H1 (cell line): Measurements from ENCODE around the gene LMBR1. TPM values are rescaled to one million over a fixed set of nuclear protein-coding genes. Genes with fewer than 3 reads are reported as not detected.

ENCODE experiments used
- CTCF ChIA-PET: fragments of 300-600 bp; sonication (Branson Sonifier 250); formaldehyde crosslinking; loops from one replicate; lab custom pipeline; 2021; ENCODE audit not compliant: partially characterized antibody; lab: Charles Lee
- POLR2A ChIA-PET: fragments of 300-600 bp; sonication (Branson Sonifier 250); formaldehyde crosslinking; loops from one replicate; lab custom pipeline; 2021; ENCODE audit warnings: inconsistent platforms; ENCODE audit not compliant: partially characterized antibody; lab: Charles Lee
- DNase-seq, 2 experiments: peaks; one replicate each; pipeline versions ENCODE4 v3.0.0 to v3.0.0-alpha.2; 2010 to 2022; ENCODE audit warnings: low spot score in 2 of 2, low read depth in 1 of 2, mixed read lengths in 1 of 2
- FAIRE-seq: peaks from 2 replicates; lab custom pipeline; 2011; peaks lifted over from hg19 to GRCh38; lab: Jason Lieb, UNC
- H2AFZ ChIP-seq: 2 replicates; pipeline ENCODE4 v1.8.1; 2012; ENCODE audit warnings: low read length, inconsistent platforms
- H2AK5ac ChIP-seq: 2 replicates; pipeline ENCODE4 v1.6.1; 2013; ENCODE audit warnings: low read depth, low read length
- H2BK120ac ChIP-seq: replicated peaks from 2 replicates; pipeline ENCODE3; 2013; ENCODE audit warnings: low read depth, low read length, inconsistent platforms
- H2BK12ac ChIP-seq: 2 replicates; pipeline ENCODE4 v1.6.1; 2013; ENCODE audit warnings: low read depth, low read length
- H2BK15ac ChIP-seq: 2 replicates; pipeline ENCODE4 v1.6.1; 2013; ENCODE audit warnings: low read length
- H2BK20ac ChIP-seq: 2 replicates; pipeline ENCODE4 v1.6.1; 2013; ENCODE audit warnings: low read length
- H2BK5ac ChIP-seq: 2 replicates; pipeline ENCODE4 v1.6.1; 2013; ENCODE audit warnings: low read depth, low read length
- H3K14ac ChIP-seq: 2 replicates; pipeline ENCODE4 v1.6.1; 2013; ENCODE audit warnings: inconsistent platforms; ENCODE audit not compliant: insufficient read length
- H3K18ac ChIP-seq: 2 replicates; pipeline ENCODE4 v1.6.1; 2013; ENCODE audit warnings: low read length; ENCODE audit errors: extremely low read depth
- H3K23ac ChIP-seq: 2 replicates; pipeline ENCODE4 v1.6.1; 2013; ENCODE audit warnings: inconsistent platforms; ENCODE audit not compliant: insufficient read length
- H3K23me2 ChIP-seq: 2 replicates; pipeline ENCODE4 v1.6.1; 2013; ENCODE audit warnings: low read depth, low read length
- H3K27ac ChIP-seq: 2 replicates; pipeline ENCODE4 v1.6.1; 2011; ENCODE audit warnings: low read depth, low read length, inconsistent platforms
- H3K27me3 ChIP-seq, 4 experiments: replicated peaks in 1 of 4; 1 replicate in 1 of 4; 2 replicates in 3 of 4; pipeline versions ENCODE4 v1.6.1 to v1.8.1; 2011 to 2013; ENCODE audit warnings: low read length in 3 of 4, mild to moderate bottlenecking in 3 of 4, inconsistent platforms in 2 of 4, mixed read lengths in 2 of 4, moderate library complexity in 1 of 4; ENCODE audit not compliant: control insufficient read depth in 3 of 4, insufficient read depth in 3 of 4; ENCODE audit errors: extremely low read depth in 1 of 4
- H3K36me3 ChIP-seq, 4 experiments: 2 replicates each; pipeline versions ENCODE4 v1.6.1 to v1.8.1; 2011 to 2013; ENCODE audit warnings: mild to moderate bottlenecking in 4 of 4, low read length in 3 of 4, moderate library complexity in 2 of 4, control low read depth in 1 of 4, inconsistent platforms in 1 of 4; ENCODE audit not compliant: insufficient read depth in 4 of 4, control insufficient read depth in 2 of 4
- H3K4ac ChIP-seq: replicated peaks from 2 replicates; pipeline ENCODE3; 2013; ENCODE audit warnings: low read length, low read depth, mixed read lengths, inconsistent platforms; ENCODE audit not compliant: insufficient read length
- H3K4me1 ChIP-seq, 4 experiments: replicated peaks in 1 of 4; 1 replicate in 1 of 4; 2 replicates in 3 of 4; pipeline versions ENCODE4 v1.6.1 to v1.8.1; 2011 to 2013; ENCODE audit warnings: low read length in 3 of 4, inconsistent platforms in 2 of 4, mixed read lengths in 1 of 4; ENCODE audit not compliant: insufficient read depth in 4 of 4, control insufficient read depth in 3 of 4
- H3K4me2 ChIP-seq, 2 experiments: 2 replicates each; pipeline versions ENCODE4 v1.6.1 to v1.8.1; 2011 to 2013; ENCODE audit warnings: low read depth in 2 of 2, low read length in 2 of 2, control low read depth in 1 of 2, inconsistent platforms in 1 of 2, mild to moderate bottlenecking in 1 of 2; ENCODE audit not compliant: insufficient read depth in 1 of 2
- H3K4me3 ChIP-seq, 4 experiments: fragments of 200-600, 300-600 bp in 1 of 4; sonication (generic), shearing (Covaris generic), sonication (Bioruptor Twin) in 1 of 4; 2 replicates each; pipeline versions ENCODE4 v1.5.1 to v1.8.1; 2011 to 2016; ENCODE audit warnings: low read length in 4 of 4, low read depth in 3 of 4, control low read depth in 2 of 4, inconsistent platforms in 2 of 4, mild to moderate bottlenecking in 2 of 4, mixed read lengths in 1 of 4, moderate library complexity in 1 of 4; ENCODE audit not compliant: insufficient read depth in 2 of 4; ENCODE audit errors: extremely low read depth in 1 of 4
- H3K56ac ChIP-seq: replicated peaks from 2 replicates; pipeline ENCODE3; 2013; ENCODE audit warnings: low read depth, mild to moderate bottlenecking, mixed read lengths, low read length, inconsistent platforms; ENCODE audit not compliant: insufficient read length
- H3K79me1 ChIP-seq: 2 replicates; pipeline ENCODE4 v1.6.1; 2013; ENCODE audit warnings: low read depth, low read length, control low read depth
- H3K79me2 ChIP-seq, 2 experiments: 2 replicates each; pipeline versions ENCODE4 v1.6.1 to v1.8.1; 2012 to 2013; ENCODE audit warnings: low read length in 2 of 2, mild to moderate bottlenecking in 2 of 2, inconsistent platforms in 1 of 2; ENCODE audit not compliant: insufficient read depth in 2 of 2, control insufficient read depth in 1 of 2
- H3K9ac ChIP-seq, 4 experiments: replicated peaks in 1 of 4; 1 replicate in 1 of 4; 2 replicates in 3 of 4; pipeline versions ENCODE4 v1.6.1 to v1.8.1; 2011 to 2013; ENCODE audit warnings: low read depth in 3 of 4, low read length in 3 of 4, control low read depth in 2 of 4, mild to moderate bottlenecking in 2 of 4, moderate library complexity in 2 of 4, inconsistent platforms in 1 of 4; ENCODE audit errors: extremely low read depth in 1 of 4
- H3K9me3 ChIP-seq, 2 experiments: 2 replicates each; pipeline versions ENCODE4 v1.6.1 to v1.8.1; 2012 to 2013; ENCODE audit warnings: mild to moderate bottlenecking in 2 of 2, moderate library complexity in 2 of 2, control low read depth in 1 of 2, inconsistent platforms in 1 of 2, low read depth in 1 of 2, low read length in 1 of 2, mixed read lengths in 1 of 2; ENCODE audit not compliant: insufficient read depth in 2 of 2
- H4K20me1 ChIP-seq, 2 experiments: replicated peaks in 1 of 2; 2 replicates each; pipeline versions ENCODE3 to v1.8.1; 2011 to 2013; ENCODE audit warnings: inconsistent platforms in 2 of 2, low read length in 2 of 2, mild to moderate bottlenecking in 1 of 2; ENCODE audit not compliant: insufficient read depth in 2 of 2, control insufficient read depth in 1 of 2
- H4K5ac ChIP-seq: 2 replicates; pipeline ENCODE4 v1.6.1; 2013; ENCODE audit warnings: low read length, low read depth, mixed read lengths, inconsistent platforms; ENCODE audit not compliant: insufficient read length
- H4K8ac ChIP-seq: 2 replicates; pipeline ENCODE4 v1.8.0; 2013; ENCODE audit warnings: mild to moderate bottlenecking, moderate library complexity, low read length, inconsistent platforms; ENCODE audit not compliant: insufficient read depth; ENCODE audit errors: extremely low read depth
- H4K91ac ChIP-seq: replicated peaks from 2 replicates; pipeline ENCODE3; 2013; ENCODE audit warnings: low read length, mixed read lengths, inconsistent platforms; ENCODE audit not compliant: insufficient read length
- ATF2 ChIP-seq: IDR thresholded peaks from 2 replicates; pipeline ENCODE4 v1.6.1; 2012; ENCODE audit warnings: low read length, inconsistent platforms
- CEBPB ChIP-seq: IDR thresholded peaks from 2 replicates; pipeline ENCODE4 v1.6.1; 2012; ENCODE audit warnings: low read depth, low read length
- CTCF ChIP-seq, 3 experiments: IDR thresholded peaks; 1 replicate in 2 of 3; 2 replicates in 1 of 3; pipeline versions ENCODE4 v1.5.1 to v1.6.1; 2011; ENCODE audit warnings: low read length in 3 of 3, mild to moderate bottlenecking in 3 of 3, inconsistent platforms in 2 of 3, low read depth in 1 of 3, moderate library complexity in 1 of 3; ENCODE audit not compliant: insufficient read depth in 1 of 3; ENCODE audit errors: control extremely low read depth in 1 of 3
- MAX ChIP-seq: IDR thresholded peaks from 2 replicates; pipeline ENCODE4 v1.6.1; 2012; ENCODE audit warnings: inconsistent platforms
- POLR2A ChIP-seq, 2 experiments: IDR thresholded peaks; 1 replicate in 1 of 2; 2 replicates in 1 of 2; pipeline ENCODE4 v1.6.1; 2011; ENCODE audit warnings: low read depth in 2 of 2, low read length in 2 of 2, mild to moderate bottlenecking in 2 of 2; ENCODE audit errors: control extremely low read depth in 1 of 2
- SIRT6 ChIP-seq: IDR thresholded peaks from one replicate; pipeline ENCODE4 v1.7.1; 2012; ENCODE audit warnings: low read length, inconsistent platforms
- SIX5 ChIP-seq: IDR thresholded peaks from 2 replicates; pipeline ENCODE4 v1.6.1; 2011; ENCODE audit warnings: mild to moderate bottlenecking, low read depth, low read length
- SRF ChIP-seq: IDR thresholded peaks from 2 replicates; pipeline ENCODE4 v1.6.1; 2011; ENCODE audit warnings: mild to moderate bottlenecking, low read depth, low read length, moderate library complexity
- TAF7 ChIP-seq: optimal IDR thresholded peaks from 2 replicates; pipeline ENCODE3; 2011; ENCODE audit warnings: low read depth, mild to moderate bottlenecking, inconsistent platforms, low read length, moderate library complexity, borderline replicate concordance
- WGBS, 2 experiments: shearing (Covaris generic) in 1 of 2; methylation state at CpG; one replicate each; pipeline versions ENCODE4 v1.1.6 to v1.1.7; 2013 to 2015; ENCODE audit warnings: low lambda C conversion rate in 2 of 2, mixed read lengths in 2 of 2, inconsistent platforms in 1 of 2, low coverage in 1 of 2, missing lambda C conversion rate in 1 of 2; ENCODE audit not compliant: insufficient replicate concordance in 2 of 2, insufficient coverage in 1 of 2, insufficient read length in 1 of 2; ENCODE audit errors: extremely low coverage in 1 of 2, missing lambda C conversion rate in 1 of 2; 5-methylcytosine and 5-hydroxymethylcytosine counted together
- polyA plus RNA-seq, 7 experiments: library from polyadenylated mRNA; depleted of rRNA in 3 of 7; stranded (reverse) in 5 of 7; unstranded in 2 of 7; fragments of >200 nt in 5 of 7; fragments of 200-250 nt in 2 of 7; gene quantifications; 1 replicate in 5 of 7; 2 replicates in 1 of 7; 4 replicates in 1 of 7; pipeline versions ENCODE4 v1.2.1 to v1.2.3, GENCODE V29; 2011 to 2013; ENCODE audit warnings: missing spikeins in 2 of 7, mixed read lengths in 2 of 7
- total RNA-seq: library from RNA; stranded (reverse); fragmentation: NEBNext Ultra II Directional; extraction: Animal tissue kit (Norgen Biotek cat#: 25700); gene quantifications from 2 replicates; pipeline ENCODE4 v1.2.1, GENCODE V29; 2021

The LMBR1 gene
- total and polyA plus RNA-seq, 2 of the 8 experiments (the other 6 are each of a cell fraction or from before 2014, with no cell fraction given), result 15.1 to 70.4 TPM

GRCh38 chr7:156897673-156898072, 4.7 kb upstream of the LMBR1 start:
- Histone ChIP-seq H4K5ac (no peak overlapping the region), H3K18ac (no peak overlapping the region), H3K4me3 (no peak overlapping the region), H3K23ac (no peak overlapping the region), H4K20me1 (no peaks in the 10 kb centered on the region), H3K9me3 (no peaks in the 10 kb centered on the region), H3K4me2 (no peak overlapping the region), H3K4ac (no peak overlapping the region), H2AFZ (no peak overlapping the region), H3K14ac (no peak overlapping the region), H2BK120ac (no peak overlapping the region), H4K91ac (no peak overlapping the region), H2BK20ac (no peak overlapping the region), H3K79me2 (no peaks in the 10 kb centered on the region), H2BK5ac (no peak overlapping the region), H3K27me3 (no peaks in the 10 kb centered on the region), H3K56ac (no peak overlapping the region), H3K23me2 (no peaks in the 10 kb centered on the region), H2BK15ac (no peak overlapping the region), H3K27ac (no peak overlapping the region), H3K4me1 (no peaks in the 10 kb centered on the region; a peak in 1 of 7 replicates), H3K9ac (no peak overlapping the region), H2BK12ac (no peak overlapping the region), H3K79me1 (no peaks in the 10 kb centered on the region), H4K8ac (no peak overlapping the region; the same call in 1 of the 2 replicates), H3K36me3 (no peaks in the 10 kb centered on the region), H2AK5ac (no peak overlapping the region)
- TF ChIP-seq SIX5 (no peak), MAX (no peak), SIRT6 (no peak), POLR2A (IDR thresholded peaks at IDR 0.05; ENCODE audit: control extremely low read depth in 1 of 2, low read depth in 2 of 2, low read length in 2 of 2) (no peak), CEBPB (no peak), TAF7 (no peak), SRF (no peak), CTCF (IDR thresholded peaks at IDR 0.05; ENCODE audit: control extremely low read depth in 1 of 3, insufficient read depth in 1 of 3, low read depth in 1 of 3, low read length in 3 of 3) (no peak), ATF2 (no peak)
- CTCF ChIA-PET, result no interaction called here
- 80% methylated on average over 8 of the region's 8 CpGs; no CpG with 5 or more reads in 1 of the 2 experiments for WGBS, 2 experiments
- no peak for FAIRE-seq
- POLR2A ChIA-PET, result no interaction called here
- DNase-seq, result no peak
